GM21390 (cell line): ENCODE data around the gene SDF4.

Experiments
- ATAC-seq: cut with Tn5 transposase; IDR thresholded peaks from one replicate; pipeline ENCODE4 v1.9.1; 2021; ENCODE audit not compliant: unreplicated experiment

Gene SDF4

GRCh38 chr1:1231400-1232207 lies at the start of gene SDF4:
Gene SDF4 (minus strand): TSS chr1:1232001. CDS start chr1:1228772, 3,229 bp downstream.
- peak; percentile 89 for ATAC-seq

GRCh38 chr1:1280782-1281481 lies 49.1 kb upstream of the SDF4 start:
- ATAC-seq: no peak

- no peak for ATAC-seq
Measured at GRCh38 chr1:1279028-1279427, 47.2 kb upstream of the SDF4 start.

- no peak for ATAC-seq
Measured at GRCh38 chr1:1278620-1279019, 46.8 kb upstream of the SDF4 start.

GRCh38 chr1:1275836-1276235 lies 44.0 kb upstream of the SDF4 start:
- no peak for ATAC-seq

- no peak for ATAC-seq
Measured at GRCh38 chr1:1274931-1275431, 43.2 kb upstream of the SDF4 start.

GRCh38 chr1:1274299-1274930 lies 42.6 kb upstream of the SDF4 start:
- ATAC-seq: no peak

GRCh38 chr1:1273512-1274298 lies 41.9 kb upstream of the SDF4 start, which contains the start of gene UBE2J2:
Gene UBE2J2 (minus strand): TSS chr1:1273854. CDS start chr1:1267992, 5,862 bp downstream.
- peak; percentile 82 for ATAC-seq

- no peak for ATAC-seq
Measured at GRCh38 chr1:1273209-1273511, 41.4 kb upstream of the SDF4 start.

- ATAC-seq: no peak
Measured at GRCh38 chr1:1272341-1273208, 40.8 kb upstream of the SDF4 start.

- ATAC-seq: no peak
Measured at GRCh38 chr1:1270813-1271212, 39.0 kb upstream of the SDF4 start.

GRCh38 chr1:1268284-1268682 lies 36.5 kb upstream of the SDF4 start:
- ATAC-seq: no peak

- no peak for ATAC-seq
Measured at GRCh38 chr1:1267488-1268283, 35.9 kb upstream of the SDF4 start.

- no peak for ATAC-seq
Measured at GRCh38 chr1:1264868-1265272, 33.1 kb upstream of the SDF4 start.

- ATAC-seq: no peak
Measured at GRCh38 chr1:1264026-1264425, 32.2 kb upstream of the SDF4 start.

- ATAC-seq: no peak
Measured at GRCh38 chr1:1262758-1263157, 31.0 kb upstream of the SDF4 start.

- no peak for ATAC-seq
Measured at GRCh38 chr1:1262071-1262470, 30.3 kb upstream of the SDF4 start.

GRCh38 chr1:1260843-1261560 lies 29.2 kb upstream of the SDF4 start:
- no peak for ATAC-seq
